GM23338 (cell line): ENCODE results near the gene CFAP90. TPM values are rescaled to one million over a fixed set of nuclear protein-coding genes. Genes with fewer than 3 reads are reported as not detected.

Experiments used
- ATAC-seq: fragments of 200-7000 bp; cut with Tn5 transposase; 3 replicates; pipeline ENCODE4 v1.9.1; 2020
- DNase-seq: peaks from one replicate; pipeline ENCODE4 v3.0.0-alpha.2; 2015; ENCODE audit warnings: low spot score
- H2AFZ ChIP-seq: fragments of 200-600 bp; sonication (generic); 2 replicates; pipeline ENCODE4 v1.8.0; 2016; ENCODE audit warnings: antibody characterized with exemption, mild to moderate bottlenecking, moderate library complexity
- H3F3A ChIP-seq: fragments of 200-600 bp; sonication (generic); replicated peaks from 2 replicates; pipeline ENCODE4 v1.8.0; 2017; ENCODE audit warnings: antibody characterized with exemption, mixed run types, low read depth
- H3K27ac ChIP-seq: fragments of 200-600 bp; sonication (generic); 2 replicates; pipeline ENCODE4 v1.6.1; 2016; ENCODE audit warnings: low read depth
- H3K27me3 ChIP-seq: fragments of 200-600 bp; sonication (generic); 2 replicates; pipeline ENCODE4 v1.8.0; 2016; ENCODE audit warnings: mild to moderate bottlenecking, mixed run types, moderate library complexity; ENCODE audit not compliant: insufficient read depth
- H3K36me3 ChIP-seq: fragments of 200-600 bp; sonication (generic); 2 replicates; pipeline ENCODE4 v1.8.0; 2016; ENCODE audit warnings: mild to moderate bottlenecking; ENCODE audit not compliant: insufficient read depth
- H3K4me1 ChIP-seq: fragments of 200-600 bp; sonication (generic); 2 replicates; pipeline ENCODE4 v1.8.0; 2016; ENCODE audit warnings: mild to moderate bottlenecking, moderate library complexity; ENCODE audit not compliant: insufficient read depth
- H3K4me2 ChIP-seq: fragments of 200-600 bp; sonication (generic); 2 replicates; pipeline ENCODE4 v1.7.1; 2017; ENCODE audit warnings: mixed run types
- H3K4me3 ChIP-seq: fragments of 200-600 bp; sonication (generic); 2 replicates; pipeline ENCODE4 v1.6.1; 2016; ENCODE audit warnings: mixed run types
- H3K79me2 ChIP-seq: fragments of 200-600 bp; sonication (generic); replicated peaks from 2 replicates; pipeline ENCODE4 v1.8.0; 2017; ENCODE audit warnings: mild to moderate bottlenecking; ENCODE audit not compliant: insufficient read depth
- H3K9me2 ChIP-seq: fragments of 200-600 bp; sonication (generic); 2 replicates; pipeline ENCODE4 v1.8.0; 2017; ENCODE audit not compliant: insufficient read depth
- H4K20me1 ChIP-seq: fragments of 200-600 bp; sonication (generic); replicated peaks from 2 replicates; pipeline ENCODE4 v1.8.0; 2017; ENCODE audit warnings: mild to moderate bottlenecking; ENCODE audit not compliant: insufficient read depth
- H3K27ac Mint-ChIP-seq: 2 replicates; pipeline ENCODE4 v1.8.0; 2020; ENCODE audit warnings: inconsistent platforms, mild to moderate bottlenecking, moderate library complexity, mixed read lengths
- H3K27me3 Mint-ChIP-seq: 3 replicates; pipeline ENCODE4 v1.8.0; 2022; ENCODE audit warnings: low read depth, mild to moderate bottlenecking, moderate library complexity, mixed read lengths, inconsistent platforms; ENCODE audit not compliant: insufficient read depth, poor library complexity
- H3K36me3 Mint-ChIP-seq: 3 replicates; pipeline ENCODE4 v1.8.0; 2021; ENCODE audit warnings: low read depth, mild to moderate bottlenecking, inconsistent platforms, moderate library complexity, mixed read lengths
- H3K4me1 Mint-ChIP-seq: 3 replicates; pipeline ENCODE4 v1.8.0; 2020; ENCODE audit warnings: mild to moderate bottlenecking, inconsistent platforms, mixed read lengths
- H3K4me3 Mint-ChIP-seq: 3 replicates; pipeline ENCODE4 v1.8.0; 2021; ENCODE audit warnings: moderate library complexity, mild to moderate bottlenecking, inconsistent platforms, mixed read lengths
- H3K9me3 Mint-ChIP-seq: 3 replicates; pipeline ENCODE4 v1.8.0; 2020; ENCODE audit warnings: moderate library complexity, mild to moderate bottlenecking, inconsistent platforms, mixed read lengths
- CREB1 ChIP-seq: fragments of 250-450 bp; sonication (Bioruptor Pico); IDR thresholded peaks from 2 replicates; pipeline ENCODE4 v1.5.0; 2020; ENCODE audit warnings: low read depth, mild to moderate bottlenecking, moderate library complexity
- ETS1 ChIP-seq: IDR thresholded peaks from 2 replicates; pipeline ENCODE4 v1.6.1; 2016; ENCODE audit warnings: antibody characterized with exemption
- EZH2 ChIP-seq: fragments of 200-600 bp; sonication (generic); IDR thresholded peaks from one replicate; pipeline ENCODE4 v1.8.0; 2017; ENCODE audit warnings: antibody characterized with exemption, mild to moderate bottlenecking, low read depth; ENCODE audit not compliant: unreplicated experiment
- JUNB ChIP-seq: IDR thresholded peaks from one replicate; pipeline ENCODE4 v1.6.1; 2016; ENCODE audit warnings: antibody characterized with exemption; ENCODE audit not compliant: unreplicated experiment
- NANOG ChIP-seq: IDR thresholded peaks from 2 replicates; pipeline ENCODE4 v1.6.1; 2016; ENCODE audit warnings: antibody characterized with exemption, borderline replicate concordance
- POLR2AphosphoS5 ChIP-seq: IDR thresholded peaks from 2 replicates; pipeline ENCODE4 v1.6.1; 2016; ENCODE audit warnings: antibody characterized with exemption, low read depth
- REST ChIP-seq: IDR thresholded peaks from one replicate; pipeline ENCODE4 v1.6.1; 2018; ENCODE audit warnings: antibody characterized with exemption; ENCODE audit not compliant: unreplicated experiment
- STAT1 ChIP-seq: IDR thresholded peaks from one replicate; pipeline ENCODE4 v1.6.1; 2016; ENCODE audit warnings: antibody characterized with exemption; ENCODE audit not compliant: unreplicated experiment
- ZNF114 ChIP-seq: fragments of 250-450 bp; sonication (Bioruptor Pico); IDR thresholded peaks from 2 replicates; pipeline ENCODE4 v1.5.0; 2020; ENCODE audit warnings: mild to moderate bottlenecking, moderate library complexity
- ZNF331 ChIP-seq: fragments of 250-450 bp; sonication (Bioruptor Pico); IDR thresholded peaks from 2 replicates; pipeline ENCODE4 v1.5.0; 2020; ENCODE audit warnings: low read depth, mild to moderate bottlenecking, moderate library complexity
- polyA plus RNA-seq: library from polyadenylated mRNA; unstranded; fragments of >200 nt; fragmentation: Nextera tagmentation; extraction: Ambion mirVana; gene quantifications from 2 replicates; pipeline ENCODE4 v1.2.1, GENCODE V29; 2016
- total RNA-seq: library from RNA; depleted of rRNA; stranded (reverse); fragments of >200 nt; shearing (Covaris generic); gene quantifications from 2 replicates; pipeline ENCODE4 v1.2.3, GENCODE V29; 2014
- TF ChIP-seq, protein P1 (sequence below): fragments of 250-450 bp; sonication (Bioruptor Pico); IDR thresholded peaks from 2 replicates; pipeline ENCODE4 v1.5.0; 2020; ENCODE audit warnings: mild to moderate bottlenecking, moderate library complexity
- TF ChIP-seq, protein P2 (sequence below), 2 experiments: fragments of 200-600 bp in 1 of 2; sonication (generic) in 1 of 2; conservative IDR thresholded peaks; 2 replicates each; pipeline versions ENCODE4 v1.5.1 to v1.6.1; 2016 to 2017; ENCODE audit warnings: antibody characterized with exemption in 2 of 2, low read depth in 2 of 2, mild to moderate bottlenecking in 2 of 2, moderate library complexity in 1 of 2

The CFAP90 gene
- total and polyA plus RNA-seq, 2 experiments from 2014 or later: 0.10 to 1.0 TPM

DNA sequence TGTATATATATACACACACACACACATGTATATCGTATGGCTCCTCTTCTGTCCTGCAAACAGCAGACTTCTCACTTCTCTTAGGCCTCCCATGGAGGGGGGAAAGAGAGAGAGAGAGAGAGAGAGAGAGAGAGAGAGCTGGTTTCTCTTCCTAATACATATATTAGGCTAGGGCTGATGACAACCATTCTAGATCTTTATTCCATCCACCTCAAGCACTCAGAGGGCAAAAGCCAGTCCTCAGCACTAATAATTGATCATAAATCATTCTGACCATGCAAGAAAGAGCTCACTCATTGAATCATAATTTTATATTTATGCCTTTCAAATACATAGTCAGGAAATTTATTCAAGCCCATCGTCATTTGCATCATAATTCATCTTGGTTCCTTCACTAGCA is 47.0 kb downstream of the CFAP90 start (continued):
- TF ChIP-seq REST (no peak), ETS1 (no peak), ZNF114 (CRISPR knock-in tag) (no peak), STAT1 (no peak), EZH2 (no peak), NANOG (no peak)

DNA sequence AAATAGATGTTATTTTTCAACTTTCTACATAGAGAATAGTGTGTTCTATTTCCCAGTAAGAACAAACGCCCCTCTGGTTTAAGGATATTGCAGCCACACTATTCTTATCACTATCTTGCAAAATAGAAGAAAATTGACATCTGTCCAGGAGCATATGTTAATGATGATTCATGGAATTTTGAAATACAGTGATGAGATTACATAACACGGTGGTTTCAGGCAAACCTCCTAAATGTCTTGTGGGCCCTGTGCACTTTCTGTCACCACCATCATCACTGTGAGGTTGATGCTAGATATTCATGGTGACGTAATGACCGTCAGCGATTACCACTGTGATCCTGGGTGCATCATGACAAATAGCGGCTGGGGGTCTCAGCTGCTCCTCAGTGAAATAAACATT is 48.1 kb downstream of the CFAP90 start:
- H3K27me3 Mint-ChIP-seq: peaks cover 4% of the 10 kb centered on the region
- H3K4me3 ChIP-seq: no peak overlapping the region
- TF ChIP-seq POLR2AphosphoS5 (no peak), ZNF331 (CRISPR knock-in tag) (no peak), ZNF114 (CRISPR knock-in tag) (no peak), JUNB (no peak), CREB1 (CRISPR knock-in tag) (no peak), NANOG (no peak)
- TF ChIP-seq, protein P1, sequence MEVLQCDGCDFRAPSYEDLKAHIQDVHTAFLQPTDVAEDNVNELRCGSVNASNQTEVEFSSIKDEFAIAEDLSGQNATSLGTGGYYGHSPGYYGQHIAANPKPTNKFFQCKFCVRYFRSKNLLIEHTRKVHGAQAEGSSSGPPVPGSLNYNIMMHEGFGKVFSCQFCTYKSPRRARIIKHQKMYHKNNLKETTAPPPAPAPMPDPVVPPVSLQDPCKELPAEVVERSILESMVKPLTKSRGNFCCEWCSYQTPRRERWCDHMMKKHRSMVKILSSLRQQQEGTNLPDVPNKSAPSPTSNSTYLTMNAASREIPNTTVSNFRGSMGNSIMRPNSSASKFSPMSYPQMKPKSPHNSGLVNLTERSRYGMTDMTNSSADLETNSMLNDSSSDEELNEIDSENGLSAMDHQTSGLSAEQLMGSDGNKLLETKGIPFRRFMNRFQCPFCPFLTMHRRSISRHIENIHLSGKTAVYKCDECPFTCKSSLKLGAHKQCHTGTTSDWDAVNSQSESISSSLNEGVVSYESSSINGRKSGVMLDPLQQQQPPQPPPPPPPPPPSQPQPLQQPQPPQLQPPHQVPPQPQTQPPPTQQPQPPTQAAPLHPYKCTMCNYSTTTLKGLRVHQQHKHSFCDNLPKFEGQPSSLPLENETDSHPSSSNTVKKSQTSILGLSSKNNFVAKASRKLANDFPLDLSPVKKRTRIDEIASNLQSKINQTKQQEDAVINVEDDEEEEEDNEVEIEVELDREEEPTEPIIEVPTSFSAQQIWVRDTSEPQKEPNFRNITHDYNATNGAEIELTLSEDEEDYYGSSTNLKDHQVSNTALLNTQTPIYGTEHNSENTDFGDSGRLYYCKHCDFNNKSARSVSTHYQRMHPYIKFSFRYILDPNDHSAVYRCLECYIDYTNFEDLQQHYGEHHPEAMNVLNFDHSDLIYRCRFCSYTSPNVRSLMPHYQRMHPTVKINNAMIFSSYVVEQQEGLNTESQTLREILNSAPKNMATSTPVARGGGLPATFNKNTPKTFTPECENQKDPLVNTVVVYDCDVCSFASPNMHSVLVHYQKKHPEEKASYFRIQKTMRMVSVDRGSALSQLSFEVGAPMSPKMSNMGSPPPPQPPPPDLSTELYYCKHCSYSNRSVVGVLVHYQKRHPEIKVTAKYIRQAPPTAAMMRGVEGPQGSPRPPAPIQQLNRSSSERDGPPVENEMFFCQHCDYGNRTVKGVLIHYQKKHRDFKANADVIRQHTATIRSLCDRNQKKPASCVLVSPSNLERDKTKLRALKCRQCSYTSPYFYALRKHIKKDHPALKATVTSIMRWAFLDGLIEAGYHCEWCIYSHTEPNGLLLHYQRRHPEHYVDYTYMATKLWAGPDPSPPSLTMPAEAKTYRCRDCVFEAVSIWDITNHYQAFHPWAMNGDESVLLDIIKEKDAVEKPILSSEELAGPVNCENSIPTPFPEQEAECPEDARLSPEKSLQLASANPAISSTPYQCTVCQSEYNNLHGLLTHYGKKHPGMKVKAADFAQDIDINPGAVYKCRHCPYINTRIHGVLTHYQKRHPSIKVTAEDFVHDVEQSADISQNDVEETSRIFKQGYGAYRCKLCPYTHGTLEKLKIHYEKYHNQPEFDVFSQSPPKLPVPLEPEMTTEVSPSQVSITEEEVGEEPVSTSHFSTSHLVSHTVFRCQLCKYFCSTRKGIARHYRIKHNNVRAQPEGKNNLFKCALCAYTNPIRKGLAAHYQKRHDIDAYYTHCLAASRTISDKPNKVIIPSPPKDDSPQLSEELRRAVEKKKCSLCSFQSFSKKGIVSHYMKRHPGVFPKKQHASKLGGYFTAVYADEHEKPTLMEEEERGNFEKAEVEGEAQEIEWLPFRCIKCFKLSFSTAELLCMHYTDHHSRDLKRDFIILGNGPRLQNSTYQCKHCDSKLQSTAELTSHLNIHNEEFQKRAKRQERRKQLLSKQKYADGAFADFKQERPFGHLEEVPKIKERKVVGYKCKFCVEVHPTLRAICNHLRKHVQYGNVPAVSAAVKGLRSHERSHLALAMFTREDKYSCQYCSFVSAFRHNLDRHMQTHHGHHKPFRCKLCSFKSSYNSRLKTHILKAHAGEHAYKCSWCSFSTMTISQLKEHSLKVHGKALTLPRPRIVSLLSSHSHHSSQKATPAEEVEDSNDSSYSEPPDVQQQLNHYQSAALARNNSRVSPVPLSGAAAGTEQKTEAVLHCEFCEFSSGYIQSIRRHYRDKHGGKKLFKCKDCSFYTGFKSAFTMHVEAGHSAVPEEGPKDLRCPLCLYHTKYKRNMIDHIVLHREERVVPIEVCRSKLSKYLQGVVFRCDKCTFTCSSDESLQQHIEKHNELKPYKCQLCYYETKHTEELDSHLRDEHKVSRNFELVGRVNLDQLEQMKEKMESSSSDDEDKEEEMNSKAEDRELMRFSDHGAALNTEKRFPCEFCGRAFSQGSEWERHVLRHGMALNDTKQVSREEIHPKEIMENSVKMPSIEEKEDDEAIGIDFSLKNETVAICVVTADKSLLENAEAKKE (CRISPR knock-in tag): no peak
- TF ChIP-seq, protein P2, sequence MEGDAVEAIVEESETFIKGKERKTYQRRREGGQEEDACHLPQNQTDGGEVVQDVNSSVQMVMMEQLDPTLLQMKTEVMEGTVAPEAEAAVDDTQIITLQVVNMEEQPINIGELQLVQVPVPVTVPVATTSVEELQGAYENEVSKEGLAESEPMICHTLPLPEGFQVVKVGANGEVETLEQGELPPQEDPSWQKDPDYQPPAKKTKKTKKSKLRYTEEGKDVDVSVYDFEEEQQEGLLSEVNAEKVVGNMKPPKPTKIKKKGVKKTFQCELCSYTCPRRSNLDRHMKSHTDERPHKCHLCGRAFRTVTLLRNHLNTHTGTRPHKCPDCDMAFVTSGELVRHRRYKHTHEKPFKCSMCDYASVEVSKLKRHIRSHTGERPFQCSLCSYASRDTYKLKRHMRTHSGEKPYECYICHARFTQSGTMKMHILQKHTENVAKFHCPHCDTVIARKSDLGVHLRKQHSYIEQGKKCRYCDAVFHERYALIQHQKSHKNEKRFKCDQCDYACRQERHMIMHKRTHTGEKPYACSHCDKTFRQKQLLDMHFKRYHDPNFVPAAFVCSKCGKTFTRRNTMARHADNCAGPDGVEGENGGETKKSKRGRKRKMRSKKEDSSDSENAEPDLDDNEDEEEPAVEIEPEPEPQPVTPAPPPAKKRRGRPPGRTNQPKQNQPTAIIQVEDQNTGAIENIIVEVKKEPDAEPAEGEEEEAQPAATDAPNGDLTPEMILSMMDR (conservative IDR thresholded peaks at IDR 0.05; ENCODE audit: low read depth in 2 of 2): no peak
- H3K4me1 Mint-ChIP-seq: no peaks in the 10 kb centered on the region
- no peaks in the 10 kb centered on the region for H3F3A ChIP-seq
- H3K79me2 ChIP-seq: no peaks in the 10 kb centered on the region
- no peaks in the 10 kb centered on the region; the same call in 2 of the 3 replicates for H3K9me3 Mint-ChIP-seq
- no peaks in the 10 kb centered on the region for H3K27me3 ChIP-seq
- no peak overlapping the region for H2AFZ ChIP-seq
- H3K36me3 ChIP-seq: peaks cover 33% of the 10 kb centered on the region
- ATAC-seq: no peak
- no peak overlapping the region for H3K4me3 Mint-ChIP-seq
- no peak overlapping the region for H3K4me2 ChIP-seq
- H3K36me3 Mint-ChIP-seq: peaks cover 45% of the 10 kb centered on the region
- no peak overlapping the region for H3K27ac ChIP-seq
- no peak overlapping the region for H3K27ac Mint-ChIP-seq
- no peaks in the 10 kb centered on the region for H4K20me1 ChIP-seq
- H3K4me1 ChIP-seq: no peaks in the 10 kb centered on the region
- no peaks in the 10 kb centered on the region for H3K9me2 ChIP-seq
- DNase-seq: no peak
